GM18951 (cell line): ENCODE results near the gene BRSK1.

ENCODE experiments used
- POLR2A ChIP-seq: IDR thresholded peaks from 4 replicates; pipeline ENCODE4 v1.6.1; 2011; ENCODE audit warnings: mild to moderate bottlenecking; ENCODE audit not compliant: insufficient read length, insufficient read depth; ENCODE audit errors: extremely low read depth
- in situ Hi-C: fragments of 300-500 bp; cut with MboI; formaldehyde crosslinking; loops from one replicate; pipeline ENCODE4 v1.12.0; 2022; ENCODE audit warnings: low sequenced_read_pairs, mixed read lengths, inconsistent platforms; ENCODE audit not compliant: unreplicated experiment

Gene BRSK1

DNA sequence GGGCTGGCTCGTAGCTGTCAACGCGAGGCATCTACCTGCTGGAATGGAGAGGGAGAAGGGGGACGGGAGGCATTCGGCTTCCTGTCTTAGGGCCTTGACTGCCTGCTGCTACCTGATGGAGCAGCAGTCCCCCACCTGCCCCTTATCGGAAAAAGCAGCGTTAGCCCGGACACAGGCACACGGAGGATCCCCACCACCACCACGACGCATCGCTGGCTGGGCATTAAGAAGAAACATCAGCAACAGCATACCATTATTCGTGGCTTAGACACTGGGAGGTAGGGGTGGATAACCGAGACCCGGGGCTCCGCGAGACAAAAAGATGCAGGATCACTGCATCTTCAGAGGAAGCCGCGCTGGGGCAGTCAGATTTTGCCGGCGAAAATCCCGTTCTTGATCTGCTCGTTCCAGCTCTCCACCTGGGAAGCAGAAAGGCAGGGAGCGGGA is 69.6 kb downstream of the BRSK1 start:
- in situ Hi-C loops: no loop called here

DNA sequence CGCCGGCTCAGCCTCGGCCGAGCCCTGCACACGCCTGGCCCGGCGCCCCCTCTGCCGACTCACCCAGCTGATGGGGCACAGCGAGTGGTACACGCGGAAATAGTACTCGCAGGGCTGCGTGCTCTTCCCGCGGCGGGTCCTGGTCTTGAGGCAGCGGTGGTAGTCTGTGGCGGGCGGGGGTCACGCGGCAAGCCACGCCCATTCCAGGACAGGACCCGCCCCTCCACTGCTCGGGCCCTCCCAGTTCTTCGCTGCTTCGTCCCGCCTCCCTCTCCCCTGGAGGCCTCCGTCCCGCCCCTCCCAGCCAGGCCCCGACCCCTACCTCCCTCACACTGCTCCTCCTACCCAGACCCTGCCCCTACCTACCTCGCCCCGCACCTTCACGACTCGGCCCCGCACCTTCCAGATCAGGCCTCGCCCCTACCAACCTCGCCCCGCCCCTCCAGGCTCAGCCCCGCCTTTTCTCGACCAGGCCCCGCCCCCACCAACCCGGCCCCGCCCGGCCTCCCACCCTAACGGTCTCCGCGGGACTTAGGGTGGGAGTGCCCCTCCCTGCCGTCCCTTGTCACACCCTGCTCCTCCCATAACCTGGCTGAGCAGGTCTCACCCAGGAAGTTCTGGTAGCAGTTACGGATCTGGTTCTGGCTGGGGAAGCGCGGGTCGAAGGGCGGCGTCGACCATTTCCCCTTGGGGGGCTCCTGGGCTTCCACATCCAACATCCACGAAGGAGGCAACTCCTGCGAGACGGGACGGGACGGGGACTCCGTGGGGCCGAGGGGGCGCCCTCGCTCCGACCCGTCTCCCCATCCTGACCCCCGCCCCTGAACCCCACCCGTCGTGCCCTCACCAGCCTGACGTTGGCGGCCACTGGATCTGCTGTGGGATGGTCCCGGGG is 70.3 kb downstream of the BRSK1 start:
- in situ Hi-C loops: no loop called here
- no peak for TF ChIP-seq POLR2A

More for the DNA sequence above, 69.6 kb downstream of the BRSK1 start:
- no peak for TF ChIP-seq POLR2A

DNA sequence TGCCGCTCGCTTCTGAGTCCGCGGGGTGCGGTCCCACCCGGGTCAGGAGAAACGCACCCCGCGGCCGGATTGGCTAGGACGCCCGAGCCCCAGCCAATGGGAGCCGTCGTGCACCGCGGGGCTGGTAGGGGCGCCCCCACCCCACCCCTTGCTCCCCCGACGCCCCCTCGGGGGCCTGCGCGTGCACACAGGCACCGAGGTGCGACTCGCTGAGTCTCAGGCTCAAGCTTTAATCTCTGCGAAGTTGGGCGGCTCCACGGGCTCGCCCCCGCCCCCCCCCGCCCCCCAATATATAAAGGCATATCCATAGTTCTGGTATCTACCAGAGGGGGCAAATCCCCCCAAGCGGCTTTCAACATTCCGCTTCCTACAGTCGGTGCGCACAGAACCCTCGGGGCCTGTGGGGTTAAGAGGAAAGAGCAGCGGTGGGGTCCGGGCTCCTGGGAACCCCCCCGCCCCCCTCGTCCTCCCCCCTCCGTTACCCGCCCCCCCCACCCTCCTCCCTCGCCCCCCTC is 71.0 kb downstream of the BRSK1 start, which contains the start of gene COX6B2:
TSS of gene COX6B2 (minus strand) at position 22 of the 515 bp plus-strand sequence. CDS start 198 bp downstream, outside the sequence.
- in situ Hi-C loops: no loop called here

DNA sequence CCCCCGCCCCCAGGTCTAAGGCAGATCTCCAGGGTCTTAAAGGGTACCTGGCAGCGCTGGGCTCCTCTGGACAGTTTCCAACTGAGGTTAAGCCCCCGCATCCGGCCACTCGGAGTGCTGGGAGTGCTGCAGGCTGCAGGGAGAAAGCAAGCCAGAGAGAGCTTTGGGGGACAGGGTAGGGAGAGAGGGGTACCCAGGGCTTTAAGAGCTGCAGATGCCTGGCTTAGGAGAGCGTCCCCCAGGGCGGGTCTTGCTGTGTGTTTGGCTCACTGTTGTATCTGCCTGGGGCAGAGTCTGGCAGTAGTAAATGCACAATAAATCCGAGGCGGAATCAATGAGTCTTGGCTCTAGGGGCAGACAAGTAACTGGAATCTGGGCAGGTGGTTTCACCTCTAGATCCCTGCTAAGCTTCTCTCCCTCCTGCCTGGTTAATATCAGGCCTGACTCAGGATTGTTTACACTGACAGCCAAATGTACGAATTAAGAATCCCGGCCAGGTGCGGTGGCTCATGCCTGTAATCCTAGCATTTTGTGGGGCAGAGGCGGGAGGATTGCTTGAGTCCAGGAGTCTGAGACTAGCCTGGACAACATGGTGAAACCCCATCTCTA is 71.5 kb downstream of the BRSK1 start:
- TF ChIP-seq POLR2A: no peak
- in situ Hi-C loops: no loop called here

More for the DNA sequence above, 71.0 kb downstream of the BRSK1 start, which contains the start of gene COX6B2:
- TF ChIP-seq POLR2A: no peak

DNA sequence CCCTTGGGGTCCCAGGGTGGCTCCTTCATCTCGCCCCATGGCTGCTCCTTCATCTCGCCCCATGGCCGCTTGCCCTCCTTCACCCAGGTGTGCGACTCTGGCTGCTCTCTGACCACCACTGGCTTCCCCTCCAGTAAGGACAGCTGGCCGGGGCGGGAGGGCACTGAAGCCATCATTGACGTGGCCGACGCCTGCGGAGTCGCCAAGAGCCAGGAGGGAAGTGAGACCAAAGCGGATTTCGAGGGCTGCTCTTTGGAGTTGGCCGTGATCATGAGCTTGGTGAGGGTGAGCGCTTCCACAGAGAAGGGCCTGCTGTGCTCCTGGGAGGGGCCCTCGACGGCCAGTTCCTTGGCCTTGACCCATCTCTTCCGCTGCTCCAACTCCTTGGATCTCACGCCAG is 74.7 kb downstream of the BRSK1 start:
- no peak for TF ChIP-seq POLR2A
- in situ Hi-C loops: no loop called here

DNA sequence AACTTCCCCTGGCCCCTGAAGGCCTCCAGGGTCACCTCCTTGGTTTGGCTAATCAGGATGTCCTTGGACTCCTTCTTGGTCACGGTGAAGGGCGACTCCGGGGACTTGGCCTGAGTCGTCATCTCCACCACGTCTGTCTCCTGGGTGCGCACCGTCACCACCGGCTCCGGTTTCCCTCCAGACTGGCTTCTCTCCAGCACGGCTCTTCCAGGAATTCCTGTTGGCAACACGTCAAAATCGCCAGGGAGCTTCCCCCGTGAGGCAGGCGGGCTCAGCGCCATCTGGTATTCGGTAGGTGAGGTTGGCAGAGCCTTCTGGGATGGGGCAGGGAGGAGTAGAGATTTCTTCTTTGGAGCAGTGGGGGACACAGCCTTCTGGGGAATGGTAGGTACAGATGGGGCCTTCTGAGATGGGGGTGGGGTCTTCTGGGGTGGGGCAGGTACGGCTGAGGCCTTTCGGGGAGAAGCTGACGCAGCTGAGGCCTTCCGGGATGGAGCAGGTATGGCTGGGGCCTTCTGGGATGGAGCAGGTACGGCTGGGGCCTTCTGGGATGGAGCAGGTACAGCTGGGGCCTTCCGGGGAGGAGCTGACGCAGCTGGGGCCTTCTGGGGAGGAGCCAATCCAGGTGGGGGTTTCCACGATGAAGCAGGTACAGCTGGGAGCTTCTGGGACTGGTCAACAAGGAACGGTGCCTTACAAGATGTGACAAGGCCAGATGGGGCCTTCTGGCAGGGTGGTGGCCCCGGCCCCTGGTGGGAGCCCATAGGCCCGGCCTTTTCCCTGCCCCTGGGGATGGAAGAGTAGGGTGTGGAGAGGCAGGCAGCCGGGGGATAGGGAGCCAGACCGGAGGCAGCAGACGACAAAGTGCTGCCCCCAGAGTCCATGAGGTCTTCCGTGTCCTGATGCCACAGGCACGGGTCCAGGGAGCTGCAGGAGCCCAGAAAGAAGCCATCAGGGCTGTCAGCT is 75.4 kb downstream of the BRSK1 start:
- TF ChIP-seq POLR2A: no peak
- in situ Hi-C loops: no loop called here

DNA sequence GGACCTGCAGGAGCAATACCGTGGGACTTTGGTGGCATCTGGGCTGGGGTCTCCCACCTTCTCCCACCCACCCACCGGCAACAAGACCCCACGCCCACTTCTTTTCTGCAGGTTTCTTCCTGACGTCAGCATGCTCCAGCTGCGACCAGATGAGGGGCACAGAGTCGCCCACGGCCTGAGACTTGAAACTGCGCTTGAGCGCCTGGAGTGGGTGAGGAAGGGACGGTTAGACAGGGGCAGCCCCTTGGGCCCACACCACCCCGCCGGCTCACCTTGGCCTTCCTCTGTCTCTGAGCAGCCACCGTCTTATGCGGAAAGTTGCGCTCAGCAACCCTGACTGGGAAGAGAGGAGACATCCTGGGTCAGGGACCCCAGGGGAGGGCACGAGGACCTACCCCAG is 77.1 kb downstream of the BRSK1 start:
- in situ Hi-C loops: no loop called here
- TF ChIP-seq POLR2A: no peak
